ENCODE measurements around the gene PLAAT4. TPM values are rescaled to one million over a fixed set of nuclear protein-coding genes. Genes with fewer than 3 reads are reported as not detected.

PLAAT4 gene
- total RNA-seq, 1 donor from 2014 or later: not detected

DNA sequence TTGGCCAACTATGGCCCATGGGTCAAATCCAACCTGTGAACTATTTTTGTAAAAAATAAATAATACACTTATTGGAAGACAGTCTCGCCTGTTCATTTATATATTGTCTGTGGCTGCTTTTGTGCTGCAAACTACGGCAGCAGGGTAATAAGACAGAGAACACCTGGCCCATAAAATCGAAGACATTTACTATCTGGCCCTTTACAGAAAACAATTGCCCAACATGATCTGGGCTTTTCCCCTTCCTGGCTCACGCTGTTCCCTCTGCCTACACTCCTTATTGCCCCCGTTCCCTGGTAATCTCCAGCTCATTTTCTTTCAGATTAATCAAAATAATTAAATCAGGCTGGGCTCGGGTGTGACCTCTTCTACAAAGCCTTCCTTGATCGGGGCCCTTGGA, 21.0 kb downstream of the PLAAT4 start:
- Mint-ChIP-seq H3K4me1 (ENCODE audit: low read depth, unreplicated experiment) (peaks cover 3% of the 10 kb centered on the region), H3K36me3 (ENCODE audit: unreplicated experiment) (no peaks in the 10 kb centered on the region), H3K27ac (ENCODE audit: unreplicated experiment) (no peak overlapping the region), H3K9me3 (ENCODE audit: unreplicated experiment) (no peaks in the 10 kb centered on the region), H3K27me3 (ENCODE audit: unreplicated experiment) (peaks cover 1% of the 10 kb centered on the region), H3K4me3 (ENCODE audit: unreplicated experiment) (no peak overlapping the region)
- no peak for DNase-seq
- TF ChIP-seq, protein P1, sequence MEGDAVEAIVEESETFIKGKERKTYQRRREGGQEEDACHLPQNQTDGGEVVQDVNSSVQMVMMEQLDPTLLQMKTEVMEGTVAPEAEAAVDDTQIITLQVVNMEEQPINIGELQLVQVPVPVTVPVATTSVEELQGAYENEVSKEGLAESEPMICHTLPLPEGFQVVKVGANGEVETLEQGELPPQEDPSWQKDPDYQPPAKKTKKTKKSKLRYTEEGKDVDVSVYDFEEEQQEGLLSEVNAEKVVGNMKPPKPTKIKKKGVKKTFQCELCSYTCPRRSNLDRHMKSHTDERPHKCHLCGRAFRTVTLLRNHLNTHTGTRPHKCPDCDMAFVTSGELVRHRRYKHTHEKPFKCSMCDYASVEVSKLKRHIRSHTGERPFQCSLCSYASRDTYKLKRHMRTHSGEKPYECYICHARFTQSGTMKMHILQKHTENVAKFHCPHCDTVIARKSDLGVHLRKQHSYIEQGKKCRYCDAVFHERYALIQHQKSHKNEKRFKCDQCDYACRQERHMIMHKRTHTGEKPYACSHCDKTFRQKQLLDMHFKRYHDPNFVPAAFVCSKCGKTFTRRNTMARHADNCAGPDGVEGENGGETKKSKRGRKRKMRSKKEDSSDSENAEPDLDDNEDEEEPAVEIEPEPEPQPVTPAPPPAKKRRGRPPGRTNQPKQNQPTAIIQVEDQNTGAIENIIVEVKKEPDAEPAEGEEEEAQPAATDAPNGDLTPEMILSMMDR (IDR thresholded peaks at IDR 0.05; ENCODE audit: partially characterized antibody, unreplicated experiment): no peak

- Mint-ChIP-seq H3K27ac (ENCODE audit: unreplicated experiment) (no peak overlapping the region), H3K4me3 (ENCODE audit: unreplicated experiment) (no peak overlapping the region), H3K27me3 (ENCODE audit: unreplicated experiment) (peaks cover 2% of the 10 kb centered on the region), H3K4me1 (ENCODE audit: low read depth, unreplicated experiment) (peaks cover 3% of the 10 kb centered on the region), H3K9me3 (ENCODE audit: unreplicated experiment) (no peaks in the 10 kb centered on the region), H3K36me3 (ENCODE audit: unreplicated experiment) (peaks cover 2% of the 10 kb centered on the region)
- DNase-seq: no peak
- TF ChIP-seq, protein P1 (IDR thresholded peaks at IDR 0.05; ENCODE audit: partially characterized antibody, unreplicated experiment): no peak
These were observed 22.0 kb downstream of the PLAAT4 start for GRCh38 chr11:63558459-63559157.

- no peak for DNase-seq
- Mint-ChIP-seq H3K27ac (ENCODE audit: unreplicated experiment) (no peak overlapping the region), H3K27me3 (ENCODE audit: unreplicated experiment) (peaks cover 6% of the 10 kb centered on the region), H3K36me3 (ENCODE audit: unreplicated experiment) (peaks cover 4% of the 10 kb centered on the region), H3K4me3 (ENCODE audit: unreplicated experiment) (no peak overlapping the region), H3K4me1 (ENCODE audit: low read depth, unreplicated experiment) (no peaks in the 10 kb centered on the region), H3K9me3 (ENCODE audit: unreplicated experiment) (no peaks in the 10 kb centered on the region)
- TF ChIP-seq, protein P1 (IDR thresholded peaks at IDR 0.05; ENCODE audit: partially characterized antibody, unreplicated experiment): no peak
These were observed 24.0 kb downstream of the PLAAT4 start for GRCh38 chr11:63560506-63561180.

GRCh38 chr11:63563201-63564055, 26.8 kb downstream of the PLAAT4 start, which contains the start of gene PLAAT2:
TSS of gene PLAAT2 (minus strand) at chr11:63563379. CDS start at chr11:63563324, 55 bp downstream.
- Mint-ChIP-seq H3K27ac (ENCODE audit: unreplicated experiment) (no peak within 1 kb of the TSS), H3K27me3 (ENCODE audit: unreplicated experiment) (peaks cover 9% of the 10 kb centered on the region), H3K4me1 (ENCODE audit: low read depth, unreplicated experiment) (peaks cover 5% of the 10 kb centered on the region), H3K9me3 (ENCODE audit: unreplicated experiment) (peaks cover 2% of the 10 kb centered on the region), H3K4me3 (ENCODE audit: unreplicated experiment) (no peak within 1 kb of the TSS), H3K36me3 (ENCODE audit: unreplicated experiment) (peaks cover 4% of the 10 kb centered on the region)
- TF ChIP-seq, protein P1 (IDR thresholded peaks at IDR 0.05; ENCODE audit: partially characterized antibody, unreplicated experiment): no peak
- no peak for DNase-seq

All from glutamatergic neuron (in vitro differentiated cells).